HT1080 (cell line): ENCODE results near the gene TMCC3. TPM values are rescaled to one million over a fixed set of nuclear protein-coding genes. Genes with fewer than 3 reads are reported as not detected.
"Not testable (repeated sequence)": the region's sequence is repeated elsewhere in the genome, so short reads cannot be mapped to it uniquely, and the experiment has no call there.

ENCODE experiments used
- DNase-seq: peaks from one replicate; pipeline ENCODE4 v3.0.0-alpha.2; 2015; ENCODE audit warnings: low read depth
- total RNA-seq: library from RNA; depleted of rRNA; stranded (reverse); fragments of >200 nt; shearing (Covaris generic); gene quantifications from 2 replicates; pipeline ENCODE4 v1.2.3, GENCODE V29; 2014

TMCC3 gene
- total RNA-seq, 1 experiment from 2014 or later: 5.2 TPM

- DNase-seq: no peak
Measured at GRCh38 chr12:94603434-94604365, 46.7 kb downstream of the TMCC3 start.

GRCh38 chr12:94602024-94602423 lies 48.3 kb downstream of the TMCC3 start:
- no peak for DNase-seq

- DNase-seq: peak; percentile 46
Measured at GRCh38 chr12:94601307-94601706, 49.0 kb downstream of the TMCC3 start.

GRCh38 chr12:94599189-94599588 lies 51.2 kb downstream of the TMCC3 start:
- DNase-seq: no peak

GRCh38 chr12:94597268-94597667 lies 53.1 kb downstream of the TMCC3 start:
- no peak for DNase-seq

- DNase-seq: no peak
Measured at GRCh38 chr12:94596596-94596995, 53.8 kb downstream of the TMCC3 start.

GRCh38 chr12:94595152-94595551 lies 55.2 kb downstream of the TMCC3 start:
- DNase-seq: peak; percentile 67

- peak; percentile 72 for DNase-seq
Measured at GRCh38 chr12:94594443-94594825, 55.9 kb downstream of the TMCC3 start.

- DNase-seq: no peak
Measured at GRCh38 chr12:94593822-94594442, 56.4 kb downstream of the TMCC3 start.

GRCh38 chr12:94592723-94593122 lies 57.6 kb downstream of the TMCC3 start:
- not testable (repeated sequence) for DNase-seq

- peak; percentile 45 for DNase-seq
Measured at GRCh38 chr12:94592080-94592479, 58.3 kb downstream of the TMCC3 start.

- no peak for DNase-seq
Measured at GRCh38 chr12:94590428-94590827, 59.9 kb downstream of the TMCC3 start.

GRCh38 chr12:94589591-94590001 lies 60.8 kb downstream of the TMCC3 start:
- no peak for DNase-seq

GRCh38 chr12:94588346-94588745 lies 62.0 kb downstream of the TMCC3 start:
- no peak for DNase-seq

- DNase-seq: no peak
Measured at GRCh38 chr12:94587266-94588241, 62.8 kb downstream of the TMCC3 start.

GRCh38 chr12:94586589-94587259 lies 63.6 kb downstream of the TMCC3 start:
- DNase-seq: no peak

- no peak for DNase-seq
Measured at GRCh38 chr12:94585626-94586025, 64.7 kb downstream of the TMCC3 start.

GRCh38 chr12:94584377-94584776 lies 66.0 kb downstream of the TMCC3 start:
- DNase-seq: no peak

- DNase-seq: no peak
Measured at GRCh38 chr12:94582591-94582990, 67.8 kb downstream of the TMCC3 start.

GRCh38 chr12:94575645-94576403 lies 74.5 kb downstream of the TMCC3 start:
- no peak for DNase-seq
